HEK293 (cell line): ENCODE data around the gene RRP15.

ENCODE experiments used
- CTCF ChIA-PET: fragments of 350-600 bp; formaldehyde crosslinking; extraction: SDS; loops from one replicate; lab custom pipeline; 2021; ENCODE audit warnings: antibody characterized with exemption; lab: Yijun Ruan, JAX
- POLR2A ChIA-PET: fragments of 300-600 bp; formaldehyde crosslinking; extraction: SDS; loops from one replicate; lab custom pipeline; 2020; ENCODE audit warnings: antibody characterized with exemption, inconsistent platforms; lab: Yijun Ruan, JAX
- H3K27ac ChIP-seq: fragments of 200-500 bp; sonication (Bioruptor generic); 2 replicates; pipeline ENCODE4 v1.5.1; 2014; ENCODE audit warnings: low read depth, low read length, control low read depth, inconsistent platforms; ENCODE audit errors: extremely low read depth
- H3K36me3 ChIP-seq, 2 experiments: fragments of 200-500 bp in 1 of 2; sonication (Bioruptor generic) in 1 of 2; 1 replicate in 1 of 2; 2 replicates in 1 of 2; pipeline ENCODE4 v1.5.1; 2014 to 2017; ENCODE audit warnings: inconsistent platforms in 2 of 2, low read length in 2 of 2; ENCODE audit not compliant: control insufficient read depth in 2 of 2, insufficient read depth in 1 of 2
- H3K4me1 ChIP-seq: fragments of 200-500 bp; sonication (Bioruptor generic); 2 replicates; pipeline ENCODE4 v1.5.1; 2014; ENCODE audit warnings: mild to moderate bottlenecking, low read length, inconsistent platforms; ENCODE audit not compliant: control insufficient read depth, insufficient read depth
- H3K4me3 ChIP-seq: 2 replicates; pipeline ENCODE4 v1.5.1; 2011; ENCODE audit warnings: low read depth, mild to moderate bottlenecking, control low read depth, low read length, moderate library complexity
- H3K9me3 ChIP-seq: fragments of 200-500 bp; sonication (Bioruptor generic); 2 replicates; pipeline ENCODE4 v1.5.1; 2014; ENCODE audit warnings: low read depth, low read length, inconsistent platforms; ENCODE audit not compliant: control insufficient read depth, insufficient read depth
- HOXD13 ChIP-seq: sonication (generic); formaldehyde crosslinking; IDR thresholded peaks from 2 replicates; pipeline ENCODE4 v1.8.0; 2022; ENCODE audit warnings: missing genetic modification reagents, borderline replicate concordance
- ZNF211 ChIP-seq: fragments of 450-650 bp; formaldehyde crosslinking; IDR thresholded peaks from 2 replicates; pipeline ENCODE4 v1.5.1; 2016; ENCODE audit warnings: low read depth, missing biosample characterization, missing genetic modification characterization
- ZNF350 ChIP-seq: fragments of 450-650 bp; formaldehyde crosslinking; IDR thresholded peaks from 2 replicates; pipeline ENCODE4 v1.5.0; 2017; ENCODE audit warnings: missing biosample characterization, mild to moderate bottlenecking, missing genetic modification characterization
- ZNF629 ChIP-seq: fragments of 450-650 bp; formaldehyde crosslinking; IDR thresholded peaks from 2 replicates; pipeline ENCODE4 v1.5.1; 2017; ENCODE audit warnings: missing biosample characterization, missing genetic modification characterization
- TF ChIP-seq, protein P1 (sequence below): IDR thresholded peaks from 2 replicates; pipeline ENCODE4 v1.6.1; 2011; ENCODE audit warnings: mild to moderate bottlenecking, low read depth, low read length, borderline replicate concordance
- TF ChIP-seq, protein P2 (sequence below): fragments of 450-650 bp; formaldehyde crosslinking; IDR thresholded peaks from 2 replicates; pipeline ENCODE4 v1.5.1; 2016; ENCODE audit warnings: missing biosample characterization, missing genetic modification characterization
- TF ChIP-seq, protein P3 (sequence below): fragments of 450-650 bp; formaldehyde crosslinking; IDR thresholded peaks from 2 replicates; pipeline ENCODE4 v1.5.1; 2017; ENCODE audit warnings: missing biosample characterization, missing genetic modification characterization
- TF ChIP-seq, protein P4 (sequence below): fragments of 450-650 bp; formaldehyde crosslinking; IDR thresholded peaks from 2 replicates; pipeline ENCODE4 v1.5.1; 2016; ENCODE audit warnings: missing biosample characterization, missing genetic modification characterization
- TF ChIP-seq, protein P5 (sequence below): fragments of 450-650 bp; formaldehyde crosslinking; IDR thresholded peaks from 2 replicates; pipeline ENCODE4 v1.5.1; 2016; ENCODE audit warnings: missing biosample characterization, missing genetic modification characterization

Gene RRP15

DNA sequence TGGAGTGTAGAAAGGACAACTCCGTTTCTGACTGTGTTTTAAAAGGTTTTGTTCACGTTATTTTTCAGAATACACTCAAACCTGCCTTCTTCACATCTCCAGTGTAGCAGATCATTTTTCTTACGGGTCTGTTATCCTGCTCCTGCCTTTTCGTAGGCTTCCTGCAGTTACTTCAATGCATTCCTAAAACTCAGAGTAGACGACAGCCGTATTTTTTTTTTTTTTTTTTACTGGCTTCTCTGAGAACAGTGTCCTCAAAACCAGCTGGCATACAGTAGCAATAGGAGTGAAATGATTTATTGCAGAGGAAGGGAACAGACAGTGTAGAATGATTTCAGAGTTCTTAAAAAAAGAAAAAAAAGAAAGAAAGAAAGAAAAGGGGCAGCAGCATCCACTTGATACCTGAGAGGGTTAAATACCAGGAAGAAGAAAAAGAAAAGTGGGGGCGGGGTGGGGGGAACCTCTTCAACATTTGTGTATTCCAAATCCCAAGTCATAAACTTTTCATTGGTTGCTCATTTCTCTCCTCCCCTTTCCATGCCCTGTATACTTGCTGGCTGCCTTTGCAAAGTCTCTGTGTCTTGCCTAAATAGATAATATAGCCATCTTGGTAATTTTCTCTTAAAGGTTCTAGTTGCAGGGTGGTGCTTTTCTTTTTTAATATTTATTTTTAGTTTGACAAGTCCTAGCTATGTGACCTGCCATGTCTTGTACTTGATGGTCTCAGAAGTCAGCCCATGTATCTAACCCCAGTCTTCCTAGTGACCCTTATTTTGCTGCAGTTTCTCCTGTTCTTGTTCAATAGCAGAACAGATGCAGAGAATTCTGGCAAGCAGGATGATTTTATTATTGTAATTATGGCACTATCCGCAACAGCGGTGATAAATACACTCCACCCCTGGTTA lies 62.9 kb downstream of the RRP15 start (continued):
- TF ChIP-seq, protein P1, sequence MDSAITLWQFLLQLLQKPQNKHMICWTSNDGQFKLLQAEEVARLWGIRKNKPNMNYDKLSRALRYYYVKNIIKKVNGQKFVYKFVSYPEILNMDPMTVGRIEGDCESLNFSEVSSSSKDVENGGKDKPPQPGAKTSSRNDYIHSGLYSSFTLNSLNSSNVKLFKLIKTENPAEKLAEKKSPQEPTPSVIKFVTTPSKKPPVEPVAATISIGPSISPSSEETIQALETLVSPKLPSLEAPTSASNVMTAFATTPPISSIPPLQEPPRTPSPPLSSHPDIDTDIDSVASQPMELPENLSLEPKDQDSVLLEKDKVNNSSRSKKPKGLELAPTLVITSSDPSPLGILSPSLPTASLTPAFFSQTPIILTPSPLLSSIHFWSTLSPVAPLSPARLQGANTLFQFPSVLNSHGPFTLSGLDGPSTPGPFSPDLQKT, result no peak
- no peak for TF ChIP-seq ZNF211 (tag by site-specific recombination)
- TF ChIP-seq, protein P2, sequence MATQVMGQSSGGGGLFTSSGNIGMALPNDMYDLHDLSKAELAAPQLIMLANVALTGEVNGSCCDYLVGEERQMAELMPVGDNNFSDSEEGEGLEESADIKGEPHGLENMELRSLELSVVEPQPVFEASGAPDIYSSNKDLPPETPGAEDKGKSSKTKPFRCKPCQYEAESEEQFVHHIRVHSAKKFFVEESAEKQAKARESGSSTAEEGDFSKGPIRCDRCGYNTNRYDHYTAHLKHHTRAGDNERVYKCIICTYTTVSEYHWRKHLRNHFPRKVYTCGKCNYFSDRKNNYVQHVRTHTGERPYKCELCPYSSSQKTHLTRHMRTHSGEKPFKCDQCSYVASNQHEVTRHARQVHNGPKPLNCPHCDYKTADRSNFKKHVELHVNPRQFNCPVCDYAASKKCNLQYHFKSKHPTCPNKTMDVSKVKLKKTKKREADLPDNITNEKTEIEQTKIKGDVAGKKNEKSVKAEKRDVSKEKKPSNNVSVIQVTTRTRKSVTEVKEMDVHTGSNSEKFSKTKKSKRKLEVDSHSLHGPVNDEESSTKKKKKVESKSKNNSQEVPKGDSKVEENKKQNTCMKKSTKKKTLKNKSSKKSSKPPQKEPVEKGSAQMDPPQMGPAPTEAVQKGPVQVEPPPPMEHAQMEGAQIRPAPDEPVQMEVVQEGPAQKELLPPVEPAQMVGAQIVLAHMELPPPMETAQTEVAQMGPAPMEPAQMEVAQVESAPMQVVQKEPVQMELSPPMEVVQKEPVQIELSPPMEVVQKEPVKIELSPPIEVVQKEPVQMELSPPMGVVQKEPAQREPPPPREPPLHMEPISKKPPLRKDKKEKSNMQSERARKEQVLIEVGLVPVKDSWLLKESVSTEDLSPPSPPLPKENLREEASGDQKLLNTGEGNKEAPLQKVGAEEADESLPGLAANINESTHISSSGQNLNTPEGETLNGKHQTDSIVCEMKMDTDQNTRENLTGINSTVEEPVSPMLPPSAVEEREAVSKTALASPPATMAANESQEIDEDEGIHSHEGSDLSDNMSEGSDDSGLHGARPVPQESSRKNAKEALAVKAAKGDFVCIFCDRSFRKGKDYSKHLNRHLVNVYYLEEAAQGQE (tag by site-specific recombination), result no peak
- TF ChIP-seq, protein P3, sequence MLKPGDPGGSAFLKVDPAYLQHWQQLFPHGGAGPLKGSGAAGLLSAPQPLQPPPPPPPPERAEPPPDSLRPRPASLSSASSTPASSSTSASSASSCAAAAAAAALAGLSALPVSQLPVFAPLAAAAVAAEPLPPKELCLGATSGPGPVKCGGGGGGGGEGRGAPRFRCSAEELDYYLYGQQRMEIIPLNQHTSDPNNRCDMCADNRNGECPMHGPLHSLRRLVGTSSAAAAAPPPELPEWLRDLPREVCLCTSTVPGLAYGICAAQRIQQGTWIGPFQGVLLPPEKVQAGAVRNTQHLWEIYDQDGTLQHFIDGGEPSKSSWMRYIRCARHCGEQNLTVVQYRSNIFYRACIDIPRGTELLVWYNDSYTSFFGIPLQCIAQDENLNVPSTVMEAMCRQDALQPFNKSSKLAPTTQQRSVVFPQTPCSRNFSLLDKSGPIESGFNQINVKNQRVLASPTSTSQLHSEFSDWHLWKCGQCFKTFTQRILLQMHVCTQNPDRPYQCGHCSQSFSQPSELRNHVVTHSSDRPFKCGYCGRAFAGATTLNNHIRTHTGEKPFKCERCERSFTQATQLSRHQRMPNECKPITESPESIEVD (tag by site-specific recombination), result peak; percentile 68; the same call in 1 of the 2 replicates
- TF ChIP-seq HOXD13 (CRISPR knock-in tag), result no peak
- TF ChIP-seq, protein P4, sequence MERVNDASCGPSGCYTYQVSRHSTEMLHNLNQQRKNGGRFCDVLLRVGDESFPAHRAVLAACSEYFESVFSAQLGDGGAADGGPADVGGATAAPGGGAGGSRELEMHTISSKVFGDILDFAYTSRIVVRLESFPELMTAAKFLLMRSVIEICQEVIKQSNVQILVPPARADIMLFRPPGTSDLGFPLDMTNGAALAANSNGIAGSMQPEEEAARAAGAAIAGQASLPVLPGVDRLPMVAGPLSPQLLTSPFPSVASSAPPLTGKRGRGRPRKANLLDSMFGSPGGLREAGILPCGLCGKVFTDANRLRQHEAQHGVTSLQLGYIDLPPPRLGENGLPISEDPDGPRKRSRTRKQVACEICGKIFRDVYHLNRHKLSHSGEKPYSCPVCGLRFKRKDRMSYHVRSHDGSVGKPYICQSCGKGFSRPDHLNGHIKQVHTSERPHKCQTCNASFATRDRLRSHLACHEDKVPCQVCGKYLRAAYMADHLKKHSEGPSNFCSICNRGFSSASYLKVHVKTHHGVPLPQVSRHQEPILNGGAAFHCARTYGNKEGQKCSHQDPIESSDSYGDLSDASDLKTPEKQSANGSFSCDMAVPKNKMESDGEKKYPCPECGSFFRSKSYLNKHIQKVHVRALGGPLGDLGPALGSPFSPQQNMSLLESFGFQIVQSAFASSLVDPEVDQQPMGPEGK (tag by site-specific recombination), result peak; percentile 87
- peak; percentile 24; the same call in 1 of the 2 replicates for TF ChIP-seq ZNF629 (tag by site-specific recombination)
- TF ChIP-seq, protein P5, sequence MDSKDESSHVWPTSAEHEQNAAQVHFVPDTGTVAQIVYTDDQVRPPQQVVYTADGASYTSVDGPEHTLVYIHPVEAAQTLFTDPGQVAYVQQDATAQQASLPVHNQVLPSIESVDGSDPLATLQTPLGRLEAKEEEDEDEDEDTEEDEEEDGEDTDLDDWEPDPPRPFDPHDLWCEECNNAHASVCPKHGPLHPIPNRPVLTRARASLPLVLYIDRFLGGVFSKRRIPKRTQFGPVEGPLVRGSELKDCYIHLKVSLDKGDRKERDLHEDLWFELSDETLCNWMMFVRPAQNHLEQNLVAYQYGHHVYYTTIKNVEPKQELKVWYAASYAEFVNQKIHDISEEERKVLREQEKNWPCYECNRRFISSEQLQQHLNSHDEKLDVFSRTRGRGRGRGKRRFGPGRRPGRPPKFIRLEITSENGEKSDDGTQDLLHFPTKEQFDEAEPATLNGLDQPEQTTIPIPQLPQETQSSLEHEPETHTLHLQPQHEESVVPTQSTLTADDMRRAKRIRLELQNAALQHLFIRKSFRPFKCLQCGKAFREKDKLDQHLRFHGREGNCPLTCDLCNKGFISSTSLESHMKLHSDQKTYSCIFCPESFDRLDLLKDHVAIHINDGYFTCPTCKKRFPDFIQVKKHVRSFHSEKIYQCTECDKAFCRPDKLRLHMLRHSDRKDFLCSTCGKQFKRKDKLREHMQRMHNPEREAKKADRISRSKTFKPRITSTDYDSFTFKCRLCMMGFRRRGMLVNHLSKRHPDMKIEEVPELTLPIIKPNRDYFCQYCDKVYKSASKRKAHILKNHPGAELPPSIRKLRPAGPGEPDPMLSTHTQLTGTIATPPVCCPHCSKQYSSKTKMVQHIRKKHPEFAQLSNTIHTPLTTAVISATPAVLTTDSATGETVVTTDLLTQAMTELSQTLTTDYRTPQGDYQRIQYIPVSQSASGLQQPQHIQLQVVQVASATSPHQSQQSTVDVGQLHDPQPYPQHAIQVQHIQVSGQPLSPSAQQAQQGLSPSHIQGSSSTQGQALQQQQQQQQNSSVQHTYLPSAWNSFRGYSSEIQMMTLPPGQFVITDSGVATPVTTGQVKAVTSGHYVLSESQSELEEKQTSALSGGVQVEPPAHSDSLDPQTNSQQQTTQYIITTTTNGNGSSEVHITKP, result peak; percentile 77

DNA sequence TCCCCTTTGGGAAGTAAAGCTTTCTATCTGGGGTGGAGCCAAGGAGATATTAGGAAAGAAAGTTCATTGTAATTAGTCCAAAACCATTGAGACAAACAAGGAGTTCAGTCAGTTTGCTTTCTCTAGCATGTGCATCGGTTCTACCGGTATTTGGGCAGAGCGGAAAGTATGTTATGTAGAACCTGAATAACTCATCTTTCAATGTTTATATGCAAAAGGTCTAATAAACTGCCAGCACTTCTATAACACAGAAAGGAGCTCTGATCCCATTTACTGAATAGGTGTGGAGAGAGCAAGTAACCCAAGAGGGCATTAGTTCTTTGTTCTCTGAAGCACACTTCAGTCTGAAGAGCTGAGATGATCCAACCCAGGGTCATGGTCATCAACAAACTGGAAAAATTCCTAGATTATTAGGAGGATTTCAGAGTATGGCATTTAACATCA lies 63.6 kb downstream of the RRP15 start:
- no peak overlapping the region for H3K27ac ChIP-seq
- H3K36me3 ChIP-seq, result no peaks in the 10 kb centered on the region
- TF ChIP-seq ZNF350 (tag by site-specific recombination), result no peak
- ChIA-PET POLR2A (no interaction called here), CTCF (interaction anchor here (0.8 to 1.2 kb wide), 4 partner anchors 10 to 1312 kb away, joined by 3 to 4 read pairs (median 3); no protein-coding TSS in a partner anchor)
- H3K4me3 ChIP-seq, result no peak overlapping the region
- H3K4me1 ChIP-seq, result peaks cover 3% of the 10 kb centered on the region
- no peaks in the 10 kb centered on the region for H3K9me3 ChIP-seq
